ENCODE data around the gene KLK11.

DNA sequence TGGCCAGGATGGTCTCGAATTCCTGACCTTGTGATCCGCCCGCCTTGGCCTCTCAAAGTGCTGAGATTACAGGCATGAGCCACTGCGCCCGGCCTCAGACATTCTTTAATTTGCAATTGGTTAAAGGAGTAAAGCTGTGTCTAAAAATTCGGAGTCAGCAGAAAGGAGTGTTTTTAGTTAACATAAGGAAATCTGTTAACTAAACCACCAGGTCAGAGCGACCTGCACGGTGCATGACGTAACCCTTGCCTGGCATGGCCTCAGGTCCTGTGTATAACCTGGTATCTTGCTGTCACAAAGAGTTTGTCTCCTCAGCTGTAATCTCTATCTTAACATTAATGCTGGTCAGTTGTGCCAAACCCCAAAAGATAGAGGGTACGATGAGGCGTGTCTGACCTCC is 17.9 kb upstream of the KLK11 start:
- TF ChIP-seq, protein P1, sequence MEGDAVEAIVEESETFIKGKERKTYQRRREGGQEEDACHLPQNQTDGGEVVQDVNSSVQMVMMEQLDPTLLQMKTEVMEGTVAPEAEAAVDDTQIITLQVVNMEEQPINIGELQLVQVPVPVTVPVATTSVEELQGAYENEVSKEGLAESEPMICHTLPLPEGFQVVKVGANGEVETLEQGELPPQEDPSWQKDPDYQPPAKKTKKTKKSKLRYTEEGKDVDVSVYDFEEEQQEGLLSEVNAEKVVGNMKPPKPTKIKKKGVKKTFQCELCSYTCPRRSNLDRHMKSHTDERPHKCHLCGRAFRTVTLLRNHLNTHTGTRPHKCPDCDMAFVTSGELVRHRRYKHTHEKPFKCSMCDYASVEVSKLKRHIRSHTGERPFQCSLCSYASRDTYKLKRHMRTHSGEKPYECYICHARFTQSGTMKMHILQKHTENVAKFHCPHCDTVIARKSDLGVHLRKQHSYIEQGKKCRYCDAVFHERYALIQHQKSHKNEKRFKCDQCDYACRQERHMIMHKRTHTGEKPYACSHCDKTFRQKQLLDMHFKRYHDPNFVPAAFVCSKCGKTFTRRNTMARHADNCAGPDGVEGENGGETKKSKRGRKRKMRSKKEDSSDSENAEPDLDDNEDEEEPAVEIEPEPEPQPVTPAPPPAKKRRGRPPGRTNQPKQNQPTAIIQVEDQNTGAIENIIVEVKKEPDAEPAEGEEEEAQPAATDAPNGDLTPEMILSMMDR (IDR thresholded peaks at IDR 0.05): no peak
- TF ChIP-seq POLR2A (IDR thresholded peaks at IDR 0.05): no peak
